Body of pancreas (tissue), 4 donors: ENCODE data around the gene ZNF831.

Experiments
- CTCF ChIP-seq, 7 experiments: fragments of 450-650 bp in 4 of 7; fragments of 200-600 bp in 3 of 7; sonication (generic) in 3 of 7; IDR thresholded peaks; one replicate each; pipeline ENCODE4 v1.5.1; 2016 to 2019; ENCODE audit warnings: antibody characterized with exemption in 7 of 7
- POLR2A ChIP-seq, 3 donors: fragments of 450-650 bp; IDR thresholded peaks; one replicate each; pipeline ENCODE4 v1.6.1; 2016; ENCODE audit warnings: antibody characterized with exemption in 3 of 3, mild to moderate bottlenecking in 2 of 3

GRCh38 chr20:59221707-59222252 is 58.2 kb downstream of the ZNF831 start:
- no peak for TF ChIP-seq CTCF (IDR thresholded peaks at IDR 0.05)
- no peak for TF ChIP-seq POLR2A (IDR thresholded peaks at IDR 0.05)
